GM13977 (cell line): ENCODE measurements around the gene MFSD8.
"Not testable (repeated sequence)": the region's sequence is repeated elsewhere in the genome, so short reads cannot be mapped to it uniquely, and the experiment has no call there.

Experiments used
- DNase-seq: peaks from one replicate; pipeline ENCODE4 v3.0.0; 2012; ENCODE audit warnings: low spot score
- in situ Hi-C: fragments of 300-500 bp; cut with MboI; formaldehyde crosslinking; loops from one replicate; pipeline ENCODE4 v1.12.0; 2022; ENCODE audit warnings: low sequenced_read_pairs, low pct_unique_long_range_greater_than_20kb, mixed read lengths, inconsistent platforms; ENCODE audit not compliant: unreplicated experiment
- TF ChIP-seq, protein P1 (sequence below): IDR thresholded peaks from 2 replicates; pipeline ENCODE4 v1.5.1; 2012; ENCODE audit warnings: mild to moderate bottlenecking, control low read depth; ENCODE audit not compliant: insufficient read depth; ENCODE audit errors: extremely low read depth, missing control alignments

Gene MFSD8

GRCh38 chr4:127968586-127968985, 3.6 kb upstream of the MFSD8 start:
- TF ChIP-seq, protein P1, sequence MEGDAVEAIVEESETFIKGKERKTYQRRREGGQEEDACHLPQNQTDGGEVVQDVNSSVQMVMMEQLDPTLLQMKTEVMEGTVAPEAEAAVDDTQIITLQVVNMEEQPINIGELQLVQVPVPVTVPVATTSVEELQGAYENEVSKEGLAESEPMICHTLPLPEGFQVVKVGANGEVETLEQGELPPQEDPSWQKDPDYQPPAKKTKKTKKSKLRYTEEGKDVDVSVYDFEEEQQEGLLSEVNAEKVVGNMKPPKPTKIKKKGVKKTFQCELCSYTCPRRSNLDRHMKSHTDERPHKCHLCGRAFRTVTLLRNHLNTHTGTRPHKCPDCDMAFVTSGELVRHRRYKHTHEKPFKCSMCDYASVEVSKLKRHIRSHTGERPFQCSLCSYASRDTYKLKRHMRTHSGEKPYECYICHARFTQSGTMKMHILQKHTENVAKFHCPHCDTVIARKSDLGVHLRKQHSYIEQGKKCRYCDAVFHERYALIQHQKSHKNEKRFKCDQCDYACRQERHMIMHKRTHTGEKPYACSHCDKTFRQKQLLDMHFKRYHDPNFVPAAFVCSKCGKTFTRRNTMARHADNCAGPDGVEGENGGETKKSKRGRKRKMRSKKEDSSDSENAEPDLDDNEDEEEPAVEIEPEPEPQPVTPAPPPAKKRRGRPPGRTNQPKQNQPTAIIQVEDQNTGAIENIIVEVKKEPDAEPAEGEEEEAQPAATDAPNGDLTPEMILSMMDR: no peak
- no peak for DNase-seq
- in situ Hi-C loops: no loop called here

GRCh38 chr4:127967141-127967775, 2.3 kb upstream of the MFSD8 start:
- in situ Hi-C loops: no loop called here

GRCh38 chr4:127965803-127966175, 816 bp upstream of the MFSD8 start:
- in situ Hi-C loops: no loop called here
- peak; percentile 72 for DNase-seq
- TF ChIP-seq, protein P1: no peak

More at GRCh38 chr4:127967141-127967775, 2.3 kb upstream of the MFSD8 start:
- DNase-seq: no peak
- TF ChIP-seq, protein P1: no peak

DNA sequence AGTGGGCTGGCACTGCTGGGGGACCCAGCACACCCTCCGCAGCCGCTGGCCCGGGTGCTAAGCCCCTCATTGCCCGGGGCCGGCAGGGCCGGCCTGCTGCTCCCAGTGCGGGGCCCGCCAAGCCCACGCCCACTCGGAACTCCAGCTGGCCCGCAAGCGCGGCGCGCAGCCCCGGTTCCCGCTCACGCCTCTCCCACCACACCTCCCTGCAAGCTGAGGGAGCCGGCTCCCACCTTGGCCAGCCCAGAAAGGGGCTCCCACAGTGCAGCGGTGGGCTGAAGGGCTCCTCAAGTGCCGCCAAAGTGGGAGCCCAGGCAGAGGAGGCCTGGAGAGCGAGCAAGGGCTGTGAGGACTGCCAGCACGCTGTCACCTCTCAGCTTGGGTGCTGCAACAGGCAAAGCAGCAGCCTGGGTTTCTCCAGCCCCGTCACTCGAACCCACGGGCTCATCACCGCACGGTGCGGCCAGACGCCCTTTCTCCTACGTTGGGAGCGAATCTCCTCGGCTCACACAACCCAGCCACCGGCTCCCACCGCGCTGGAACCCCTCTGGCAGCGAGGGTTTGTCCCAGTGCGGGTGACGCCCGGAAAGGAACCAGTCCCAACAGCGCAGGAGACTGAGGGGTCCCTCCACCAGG, 429 bp downstream of the MFSD8 start:
- DNase-seq, in situ Hi-C loops: not testable (repeated sequence)

GRCh38 chr4:127963633-127964398, 1.2 kb downstream of the MFSD8 start:
- in situ Hi-C loops, DNase-seq: not testable (repeated sequence)

- no peak for DNase-seq
- in situ Hi-C loops: no loop called here
- TF ChIP-seq, protein P1: no peak
Measured at GRCh38 chr4:127959794-127960193, 5.2 kb downstream of the MFSD8 start.

DNA sequence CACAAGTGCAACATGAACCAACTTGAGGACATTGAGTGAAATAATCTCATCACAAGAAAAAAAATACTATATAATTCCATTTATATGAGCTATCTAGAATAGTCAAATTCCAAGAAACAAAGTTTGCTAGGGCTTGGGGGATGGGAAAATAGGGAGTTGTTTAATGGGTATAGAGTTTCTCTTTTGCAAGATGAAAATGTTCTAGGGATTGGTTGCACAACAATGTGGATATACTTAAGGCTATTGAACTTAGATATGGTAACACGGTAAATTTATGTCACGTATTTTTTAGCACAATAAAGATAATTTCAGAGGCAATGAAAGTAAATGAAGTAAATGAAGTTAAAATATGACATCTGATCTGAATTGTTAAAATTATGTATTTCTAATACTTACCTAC, 7.9 kb downstream of the MFSD8 start:
- in situ Hi-C loops: no loop called here
- TF ChIP-seq, protein P1: no peak
- no peak for DNase-seq
